GDM1 (cell line): ENCODE data around the gene NSDHL.

ENCODE experiments used
- DNase-seq: peaks from one replicate; lab custom pipeline; 2025; lab: John Stamatoyannopoulos, UW

NSDHL gene

DNA sequence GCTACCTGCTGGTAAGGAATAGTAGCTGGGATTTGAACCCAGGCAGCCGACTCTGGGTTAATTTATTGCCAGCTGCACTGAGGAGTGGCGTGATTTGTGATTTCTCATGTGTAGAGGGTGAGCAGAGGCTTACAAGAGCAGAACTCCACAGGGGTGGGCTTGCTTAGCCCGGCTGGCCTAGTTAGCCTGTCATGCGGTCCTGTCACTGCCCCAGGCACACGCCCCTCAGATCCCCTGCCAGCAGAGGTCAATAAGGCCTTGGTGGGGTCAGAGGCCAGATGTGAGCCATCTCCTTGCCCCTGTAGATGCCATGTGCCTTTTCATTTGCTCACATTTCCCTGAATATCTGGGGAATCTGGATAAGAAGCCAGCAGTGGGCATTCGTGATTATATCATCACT is 13.4 kb downstream of the NSDHL start:
- no peak for DNase-seq

DNA sequence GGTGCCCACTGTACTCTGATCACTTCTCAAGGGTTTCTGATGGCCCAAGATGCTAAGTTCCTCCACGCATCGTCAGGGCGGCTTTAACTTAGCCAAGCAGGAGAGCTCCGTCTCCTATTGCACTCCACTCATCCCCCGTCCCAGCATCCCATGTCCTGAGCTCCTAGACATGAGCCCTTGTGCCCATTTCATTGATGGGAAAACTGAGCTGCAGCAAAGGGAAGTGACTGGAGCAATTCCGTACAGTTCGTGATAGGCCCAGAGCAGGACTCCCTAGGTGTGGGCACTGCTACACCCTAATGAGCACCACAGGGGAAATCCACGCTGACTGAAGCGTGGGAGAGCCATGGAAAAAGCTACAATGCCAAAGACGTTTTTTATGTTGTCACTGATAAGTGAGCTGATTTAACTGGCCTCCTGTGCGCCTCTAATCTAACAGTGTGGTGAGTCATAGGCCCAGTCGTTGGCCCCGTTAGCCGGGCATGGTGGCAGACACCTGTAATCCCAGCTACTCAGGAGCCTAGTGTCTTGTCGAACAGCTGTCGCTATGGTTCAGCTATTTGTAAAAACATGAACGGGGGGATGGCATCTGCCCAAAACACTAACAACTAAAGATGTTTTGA is 14.9 kb downstream of the NSDHL start:
- no peak for DNase-seq

GRCh38 chrX:152847281-152847680 is 16.4 kb downstream of the NSDHL start:
- DNase-seq: peak; percentile 1

DNA sequence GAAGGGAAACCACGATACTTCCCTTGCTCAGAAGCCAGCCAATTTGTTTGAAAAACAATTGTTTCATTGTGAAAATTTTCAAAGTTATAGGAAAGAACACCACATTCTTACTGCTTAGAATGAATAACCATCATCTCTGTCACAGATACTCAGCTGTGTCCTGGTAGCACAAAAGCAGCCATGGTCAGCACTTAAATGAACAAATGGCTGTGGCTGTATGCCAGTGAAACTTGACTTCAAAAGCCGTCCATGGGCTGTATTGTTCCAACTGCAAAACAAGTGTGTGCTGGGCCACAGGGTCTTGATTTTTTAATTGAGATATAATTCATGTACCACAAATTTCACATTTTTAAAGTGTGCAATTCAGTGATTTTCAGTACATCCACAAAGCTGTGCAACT is 19.6 kb downstream of the NSDHL start:
- no peak for DNase-seq

GRCh38 chrX:152853986-152854385 is 23.1 kb downstream of the NSDHL start:
- DNase-seq: no peak

- no peak for DNase-seq
Observed at GRCh38 chrX:152861116-152861515, 30.3 kb downstream of the NSDHL start.

DNA sequence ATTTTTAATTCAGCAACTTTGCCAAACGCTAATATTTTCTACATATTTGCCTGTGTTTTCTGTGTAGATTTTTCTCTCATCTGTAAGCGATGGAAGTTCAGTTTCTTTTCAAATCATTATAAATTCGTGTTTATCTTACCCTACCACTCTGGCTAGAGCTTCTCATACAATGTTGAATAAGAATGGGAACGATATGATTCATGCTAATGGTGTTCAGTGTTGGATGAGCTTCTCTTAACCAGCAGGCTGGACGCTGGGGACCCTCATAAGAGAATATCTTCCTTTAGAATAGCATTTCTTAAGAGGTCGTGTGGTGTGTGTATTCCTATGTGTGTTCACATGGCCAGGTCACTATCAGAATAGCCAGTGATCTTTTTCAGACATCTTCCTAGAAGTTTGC is 31.0 kb downstream of the NSDHL start:
- DNase-seq: no peak

- no peak for DNase-seq
Observed at GRCh38 chrX:152865232-152865920, 34.5 kb downstream of the NSDHL start.

- DNase-seq: no peak
Observed at GRCh38 chrX:152866386-152866785, 35.5 kb downstream of the NSDHL start.

DNA sequence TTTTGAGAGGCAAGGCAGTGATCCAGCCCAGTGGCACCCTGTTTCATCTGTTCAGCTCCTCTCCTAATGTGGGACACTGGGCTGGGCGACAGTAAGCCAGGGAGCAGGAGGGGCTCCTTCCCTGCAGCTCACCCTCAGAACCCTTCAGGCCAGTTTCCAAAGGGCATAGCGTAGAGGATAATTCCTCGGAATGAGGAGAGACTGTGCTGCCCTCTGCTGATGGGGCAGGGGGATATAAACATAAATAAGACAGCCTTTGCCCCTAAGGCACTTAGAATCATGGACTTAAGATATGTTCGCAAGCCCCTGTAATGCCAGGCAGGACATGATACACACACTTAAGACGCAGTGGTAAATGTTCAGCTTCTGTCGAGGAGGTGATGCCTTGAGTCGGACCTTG is 39.1 kb downstream of the NSDHL start:
- no peak for DNase-seq

DNA sequence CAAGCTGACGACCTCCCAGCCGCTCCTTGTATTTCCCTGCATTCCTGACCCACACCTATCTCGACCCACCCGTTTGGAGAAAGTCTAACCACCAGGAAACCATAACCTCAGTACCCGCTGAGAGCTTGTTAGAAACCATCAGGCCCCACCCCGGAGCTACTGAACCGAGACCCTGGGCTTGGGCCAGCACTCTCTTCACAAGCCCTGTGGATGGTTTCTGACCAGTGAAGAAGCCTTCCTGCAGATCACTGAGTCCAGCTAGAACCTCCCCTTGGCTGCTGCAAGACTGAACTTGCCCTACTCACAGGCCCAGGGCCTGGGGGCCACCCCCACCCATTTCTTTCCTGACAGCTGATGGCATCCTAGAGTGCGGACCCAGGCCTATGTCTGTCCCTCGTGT is 40.4 kb downstream of the NSDHL start:
- no peak for DNase-seq

- no peak for DNase-seq
Observed at GRCh38 chrX:152872522-152872921, 41.7 kb downstream of the NSDHL start.

GRCh38 chrX:152873361-152873760 is 42.5 kb downstream of the NSDHL start:
- no peak for DNase-seq

DNA sequence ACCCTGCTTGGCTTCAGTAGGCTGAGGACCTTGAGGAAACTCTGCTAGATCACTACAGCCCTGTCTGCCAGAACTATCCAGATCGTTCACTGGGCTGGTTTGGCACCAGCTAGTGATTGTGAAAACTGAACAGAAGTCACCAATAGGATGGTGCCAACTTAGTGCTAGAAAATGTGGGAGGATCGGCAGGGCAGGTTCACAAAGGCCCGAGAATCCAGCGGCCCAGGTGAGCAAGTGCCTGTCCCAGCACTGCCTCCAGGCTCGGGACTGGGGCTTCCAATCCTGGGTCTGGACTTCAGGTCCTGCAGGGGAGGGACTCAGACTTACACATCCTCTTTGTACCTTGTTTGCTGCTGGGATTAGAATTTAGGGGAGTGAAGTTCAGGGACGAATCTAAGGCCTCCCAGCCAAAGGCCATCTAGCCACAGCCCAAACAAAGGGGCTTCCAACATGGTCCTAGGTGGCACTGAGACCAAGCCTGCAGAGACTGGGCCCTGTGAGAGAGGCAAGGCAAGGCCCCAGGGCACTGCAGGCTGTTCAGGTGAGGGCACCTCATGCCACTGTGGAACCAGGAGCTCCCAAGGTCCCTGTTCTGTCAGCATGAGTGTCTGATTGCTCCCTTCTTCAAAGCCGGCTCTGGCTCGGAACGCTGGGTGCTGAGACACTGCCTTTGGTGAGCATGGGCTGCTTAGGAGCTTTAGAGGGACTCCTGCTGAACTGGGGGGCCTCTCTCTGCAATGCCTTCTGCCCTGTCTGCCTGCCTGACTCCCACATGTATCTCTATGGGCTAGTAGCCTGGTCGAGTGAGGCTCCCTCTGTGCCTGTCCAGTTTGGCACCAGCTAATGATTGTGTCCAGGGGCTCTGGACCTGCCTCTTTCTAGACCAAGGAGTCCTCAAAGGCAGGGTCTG is 46.3 kb downstream of the NSDHL start:
- DNase-seq: no peak

GRCh38 chrX:152878976-152879755 is 48.3 kb downstream of the NSDHL start:
- DNase-seq: no peak

- DNase-seq: no peak
Observed at GRCh38 chrX:152881289-152881688, 50.4 kb downstream of the NSDHL start.

DNA sequence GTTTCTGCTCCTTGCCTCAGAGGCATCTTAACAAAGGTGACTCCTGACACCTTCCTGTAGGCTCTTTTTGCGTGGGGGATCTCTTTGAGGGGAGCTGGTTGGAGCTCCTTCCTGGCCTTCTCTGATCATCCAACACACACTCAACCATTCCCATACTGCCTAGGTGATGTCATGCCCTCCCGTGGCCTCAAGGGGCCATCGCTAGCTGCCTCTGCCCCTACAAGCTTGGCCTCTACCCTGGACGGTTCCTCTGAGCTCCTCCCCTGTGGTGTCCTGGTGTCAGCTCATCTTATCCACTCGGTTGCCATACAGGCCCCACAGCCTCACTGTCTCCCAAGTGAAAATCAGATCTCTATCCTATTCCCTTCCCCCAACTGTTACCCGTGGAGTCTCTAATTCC is 53.3 kb downstream of the NSDHL start:
- no peak for DNase-seq

DNA sequence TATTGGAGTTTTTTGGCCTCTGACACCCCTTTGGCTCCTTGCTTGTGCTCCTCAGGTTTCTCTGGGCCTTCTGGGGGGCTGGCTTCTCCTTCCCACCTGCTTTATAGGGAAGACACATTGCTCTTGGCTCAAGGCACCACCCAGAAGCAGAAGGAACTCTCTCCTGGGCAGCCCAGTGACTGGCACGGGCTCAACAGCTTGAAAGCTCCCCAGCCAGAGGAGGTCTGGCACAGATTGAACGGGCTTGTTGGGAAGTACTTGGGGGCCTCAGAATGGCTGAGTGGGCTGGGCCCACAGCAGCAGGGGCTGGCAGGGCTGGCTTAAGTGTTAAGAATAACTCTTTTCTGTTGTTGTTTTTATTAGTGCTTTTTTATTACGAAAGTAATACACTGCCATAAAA is 55.9 kb downstream of the NSDHL start:
- DNase-seq: no peak

DNA sequence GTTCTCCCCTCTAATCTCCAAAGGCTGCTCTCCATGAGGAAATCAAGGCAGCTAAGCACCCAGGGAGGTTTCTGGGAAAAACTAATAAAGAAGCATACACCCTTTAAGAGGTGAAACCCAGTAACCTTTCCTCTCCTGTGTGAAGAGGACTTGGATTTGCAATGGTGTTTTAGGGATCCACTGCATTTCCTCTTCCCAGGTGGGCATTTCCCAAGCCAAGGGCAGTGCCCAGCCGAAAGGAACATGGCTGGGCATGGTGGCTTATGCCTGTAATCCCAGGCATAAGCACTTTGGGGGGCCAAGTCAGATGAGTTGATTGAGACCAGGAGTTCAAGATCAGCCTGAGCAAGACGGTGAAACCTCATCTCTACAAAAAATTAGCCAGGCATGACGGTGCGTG is 61.6 kb downstream of the NSDHL start:
- DNase-seq: no peak

DNA sequence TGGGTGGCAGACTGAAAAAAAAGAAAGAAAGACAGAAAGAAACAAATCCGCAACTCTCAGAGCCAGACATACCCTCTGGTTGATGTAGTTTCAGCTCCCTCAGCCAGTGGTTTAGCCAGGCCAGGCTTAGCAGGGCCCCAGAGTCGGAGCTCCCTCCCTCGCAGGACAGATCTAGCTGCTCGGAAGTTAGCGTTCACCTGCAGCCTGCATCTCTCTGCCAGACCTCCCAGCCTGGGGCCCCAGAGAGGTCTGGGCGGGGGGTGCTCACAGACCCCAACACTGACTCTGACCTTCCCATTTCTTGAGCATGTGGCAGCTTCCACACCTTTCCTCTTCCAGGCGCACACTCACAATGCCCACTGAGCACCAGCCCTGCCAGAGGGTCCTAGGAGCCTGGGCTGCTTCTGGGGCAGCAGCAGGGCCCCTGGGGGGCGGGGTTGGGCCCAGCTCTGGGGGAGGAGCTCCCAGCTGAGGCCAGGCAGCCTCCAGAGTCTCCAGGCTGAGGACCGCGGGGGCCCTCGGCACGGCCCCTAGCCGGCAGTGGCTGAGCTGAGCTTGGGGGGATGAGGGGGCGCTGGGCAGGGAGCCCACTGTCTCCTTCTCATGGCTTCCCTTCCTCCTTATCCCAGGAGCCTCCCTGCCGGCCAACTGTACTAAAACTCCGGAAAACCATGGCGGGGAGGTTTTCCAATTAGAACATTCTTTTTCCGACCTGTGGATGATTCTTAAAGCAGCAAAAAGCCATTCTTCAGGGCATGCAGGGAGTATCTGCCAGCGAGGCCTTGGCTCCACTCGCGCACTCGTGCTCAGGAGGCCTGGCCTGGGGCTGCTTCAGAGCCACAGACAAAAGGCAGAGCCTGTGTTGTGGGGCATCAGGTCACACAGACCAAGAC is 62.4 kb downstream of the NSDHL start:
- no peak for DNase-seq

GRCh38 chrX:152893980-152894610 is 63.2 kb downstream of the NSDHL start:
- DNase-seq: no peak
